Muscle of arm (tissue), 12 donors: ENCODE results near the gene LRRC36. TPM values are rescaled to one million over a fixed set of nuclear protein-coding genes. Genes with fewer than 3 reads are reported as not detected.

Experiments used
- DNase-seq: peaks from one replicate; pipeline ENCODE4 v3.0.0-alpha.2; 2013
- polyA plus RNA-seq, 12 donors: library from polyadenylated mRNA; unstranded; fragments of 120-200 nt; gene quantifications; one replicate each; pipeline ENCODE4 v1.2.1, GENCODE V29; 2013; ENCODE audit not compliant: insufficient read length in 12 of 12

The LRRC36 gene
- polyA plus RNA-seq, 12 donors, result 0.24 to 1.1 (median 0.47) TPM; not detected in 2

DNA sequence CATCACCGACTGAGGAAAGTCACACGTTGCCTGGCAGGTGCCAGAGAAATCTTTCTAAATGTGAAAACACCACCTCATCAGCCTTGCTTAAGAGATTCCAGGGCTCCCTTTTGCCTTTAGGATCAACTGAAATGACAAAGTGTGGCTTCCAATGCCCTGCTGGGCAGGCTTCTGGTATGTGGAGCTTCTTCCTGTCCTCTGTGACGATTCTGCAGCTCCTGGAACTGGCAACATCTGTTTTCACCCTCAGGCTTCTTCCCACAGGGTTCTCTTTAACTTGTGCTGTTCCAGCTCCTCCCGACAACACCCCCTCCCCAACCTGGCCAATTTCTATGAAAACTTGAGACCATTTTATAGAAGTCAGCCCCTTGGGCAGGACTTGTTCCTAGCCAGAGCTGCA is 94.4 kb downstream of the LRRC36 start:
- DNase-seq, result no peak

DNA sequence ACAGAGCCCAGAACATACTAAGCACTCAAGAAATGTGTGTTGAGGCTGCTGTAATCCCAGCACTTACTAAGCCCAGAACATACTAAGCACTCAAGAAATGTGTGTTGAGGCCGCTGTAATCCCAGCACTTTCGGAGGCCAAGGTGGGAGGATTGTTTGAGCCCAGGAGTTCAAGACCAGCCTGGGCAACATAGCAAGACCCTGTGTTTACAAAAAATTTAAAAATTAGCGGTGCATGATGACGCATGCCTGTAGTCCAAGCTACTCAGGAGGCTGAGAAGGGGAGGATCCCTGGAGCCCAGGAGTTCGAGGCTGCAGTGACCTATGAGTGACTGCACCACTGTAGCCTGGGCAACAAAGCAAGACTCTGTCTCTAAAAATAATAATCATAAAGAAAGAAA is 96.4 kb downstream of the LRRC36 start:
- DNase-seq, result no peak

DNA sequence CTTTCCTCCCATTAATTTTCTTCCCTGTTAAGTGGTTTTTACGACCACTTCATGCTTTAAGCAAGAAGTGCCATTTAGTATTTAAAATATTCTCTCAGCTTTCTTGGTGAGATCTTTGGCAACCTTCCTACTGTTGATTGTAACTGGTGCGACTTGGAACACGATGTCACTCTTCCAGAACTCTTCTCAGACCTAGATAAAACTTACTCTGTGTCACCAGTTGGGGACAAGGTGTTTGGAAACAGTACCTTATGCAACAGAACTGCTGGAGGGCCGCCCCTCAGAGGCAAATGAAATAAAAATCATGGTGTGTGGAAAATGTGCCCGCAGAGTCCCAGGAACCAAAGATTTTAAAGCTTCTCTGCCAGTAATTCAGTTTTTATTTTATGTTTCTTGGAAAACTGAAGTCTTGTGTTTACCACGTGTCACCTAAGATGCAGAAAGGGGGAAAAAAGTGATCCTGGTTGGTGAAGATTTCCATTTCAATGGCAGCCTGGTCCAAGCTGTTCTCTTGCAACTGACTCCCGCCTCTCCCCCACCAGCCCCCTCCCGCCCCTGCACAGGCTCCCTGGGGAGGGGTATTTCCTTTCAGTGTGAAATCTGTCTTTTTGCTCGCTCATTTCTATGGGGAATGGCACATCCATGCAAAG is 97.1 kb downstream of the LRRC36 start:
- DNase-seq, result no peak

DNA sequence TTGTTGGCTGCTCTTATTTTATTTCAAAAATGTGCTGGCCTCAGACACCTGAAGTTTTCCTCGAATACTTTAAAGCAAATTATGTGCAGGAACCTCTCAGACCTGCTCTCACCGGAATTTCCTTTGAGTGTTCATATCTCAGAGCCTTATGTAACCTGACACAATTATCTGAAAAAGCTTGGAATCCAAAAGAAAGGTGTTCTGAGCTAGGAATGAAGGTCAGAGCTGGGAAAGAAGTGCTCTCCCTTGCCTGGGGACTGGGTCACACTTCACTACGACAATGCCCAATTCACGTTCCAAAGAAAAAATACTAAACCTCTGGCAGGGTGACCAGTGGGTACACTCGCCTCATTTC is 97.6 kb downstream of the LRRC36 start:
- no peak for DNase-seq

DNA sequence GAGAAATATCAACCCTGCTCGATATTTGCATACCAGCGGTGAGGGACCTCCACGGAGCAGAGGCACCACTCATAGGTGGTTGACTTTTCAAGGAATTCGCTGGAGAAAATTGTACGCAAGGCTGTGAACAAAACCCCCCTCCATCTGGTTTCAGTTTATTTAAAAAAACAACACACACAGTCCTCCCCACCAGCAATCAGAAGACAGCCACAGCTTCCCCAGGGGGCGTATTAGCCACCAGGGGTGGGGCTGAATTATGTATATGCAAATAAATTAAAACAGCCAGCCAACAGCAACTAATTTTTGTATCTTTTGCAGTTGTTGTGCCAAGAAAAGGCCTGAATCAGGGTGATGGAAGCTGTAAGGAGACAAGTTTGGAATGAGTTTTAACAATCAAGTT is 98.4 kb downstream of the LRRC36 start:
- DNase-seq, result no peak

DNA sequence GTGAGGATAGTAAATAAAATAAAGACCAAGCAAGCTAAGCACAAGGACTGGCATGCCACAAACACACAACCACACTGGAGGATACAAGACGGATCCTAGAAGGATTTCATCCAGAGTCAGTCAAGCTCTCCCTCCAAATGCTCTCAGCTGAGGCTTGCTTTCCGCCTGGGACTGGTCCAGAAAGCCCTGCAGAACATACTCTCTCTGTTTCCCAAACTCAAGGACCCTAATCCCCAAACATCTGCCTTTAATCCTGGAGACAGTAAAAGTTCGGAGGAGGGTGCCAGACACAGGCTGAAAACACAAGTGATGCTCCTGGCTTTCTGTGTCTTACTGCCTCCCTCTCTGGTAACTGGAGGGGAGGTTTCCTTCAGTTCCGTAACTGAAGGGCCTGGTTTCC is 99.0 kb downstream of the LRRC36 start:
- DNase-seq, result no peak

DNA sequence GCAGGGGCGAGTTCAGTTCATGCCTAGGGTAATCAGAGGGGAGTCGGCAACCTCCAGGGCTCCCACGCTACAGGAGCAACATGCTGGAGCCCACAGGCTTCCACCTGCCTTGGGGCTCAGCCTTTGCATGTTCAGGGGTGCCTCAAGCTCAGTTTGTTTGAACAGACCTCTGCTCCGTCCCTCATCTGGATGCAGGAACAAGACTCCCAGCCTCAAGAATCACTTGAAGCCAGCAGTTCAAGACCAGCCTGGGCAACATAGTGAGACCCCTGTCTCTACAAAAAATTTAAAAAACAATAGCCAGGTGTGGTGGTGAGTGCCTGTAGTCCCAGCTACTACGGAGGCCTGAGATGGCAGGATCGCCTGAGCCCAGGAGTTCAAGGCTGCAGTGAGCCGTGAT is 99.4 kb downstream of the LRRC36 start:
- no peak for DNase-seq

DNA sequence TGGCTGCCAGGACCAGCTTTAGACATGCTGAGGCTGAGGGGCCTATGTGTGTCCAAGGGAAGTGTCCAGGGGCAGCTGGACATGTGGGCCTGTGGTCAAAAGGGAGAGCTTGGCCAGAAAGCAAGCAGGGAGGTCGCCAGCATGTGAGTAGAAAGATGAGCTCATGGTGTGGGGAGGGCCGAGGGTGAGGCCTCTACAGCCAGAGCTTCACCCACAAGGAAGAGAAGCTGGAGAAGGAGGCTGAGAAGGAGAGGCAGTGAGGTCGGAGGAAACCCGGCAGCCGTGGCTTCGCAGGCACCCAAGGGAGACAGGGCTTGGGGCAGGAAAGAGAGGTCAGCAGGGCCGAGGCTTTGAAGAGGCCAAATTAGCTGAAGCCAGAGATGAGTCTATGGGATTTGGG is 100.3 kb downstream of the LRRC36 start:
- no peak for DNase-seq

DNA sequence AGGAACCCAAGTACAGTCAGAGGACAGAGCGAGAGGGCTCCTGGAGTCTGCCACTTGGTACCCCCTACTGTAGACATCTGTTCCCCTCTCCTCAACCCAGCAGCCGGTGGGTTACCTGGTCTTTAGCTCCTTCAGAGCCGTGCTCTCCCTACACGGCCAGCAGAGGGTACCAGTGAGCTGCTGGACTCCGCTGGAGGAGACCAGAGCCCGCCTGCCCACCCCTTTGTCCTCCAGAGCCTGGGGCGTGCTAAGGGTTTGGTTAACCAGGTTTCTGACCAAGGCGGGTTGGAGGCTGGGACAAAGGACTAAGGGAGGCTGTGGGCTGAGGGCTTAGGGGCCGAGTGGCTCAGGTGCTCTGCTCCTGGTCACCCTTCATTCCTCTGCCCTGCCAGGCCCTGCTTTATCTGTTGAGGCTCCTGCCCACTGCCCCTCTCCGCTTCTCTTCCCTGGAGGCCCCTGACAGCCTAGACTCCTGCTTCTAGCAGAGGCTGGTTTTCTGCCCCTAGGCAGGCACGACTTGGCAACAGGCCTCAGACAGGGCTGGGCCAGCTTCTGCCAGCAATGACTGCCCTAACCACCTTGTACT is 101.6 kb downstream of the LRRC36 start:
- DNase-seq, result no peak

DNA sequence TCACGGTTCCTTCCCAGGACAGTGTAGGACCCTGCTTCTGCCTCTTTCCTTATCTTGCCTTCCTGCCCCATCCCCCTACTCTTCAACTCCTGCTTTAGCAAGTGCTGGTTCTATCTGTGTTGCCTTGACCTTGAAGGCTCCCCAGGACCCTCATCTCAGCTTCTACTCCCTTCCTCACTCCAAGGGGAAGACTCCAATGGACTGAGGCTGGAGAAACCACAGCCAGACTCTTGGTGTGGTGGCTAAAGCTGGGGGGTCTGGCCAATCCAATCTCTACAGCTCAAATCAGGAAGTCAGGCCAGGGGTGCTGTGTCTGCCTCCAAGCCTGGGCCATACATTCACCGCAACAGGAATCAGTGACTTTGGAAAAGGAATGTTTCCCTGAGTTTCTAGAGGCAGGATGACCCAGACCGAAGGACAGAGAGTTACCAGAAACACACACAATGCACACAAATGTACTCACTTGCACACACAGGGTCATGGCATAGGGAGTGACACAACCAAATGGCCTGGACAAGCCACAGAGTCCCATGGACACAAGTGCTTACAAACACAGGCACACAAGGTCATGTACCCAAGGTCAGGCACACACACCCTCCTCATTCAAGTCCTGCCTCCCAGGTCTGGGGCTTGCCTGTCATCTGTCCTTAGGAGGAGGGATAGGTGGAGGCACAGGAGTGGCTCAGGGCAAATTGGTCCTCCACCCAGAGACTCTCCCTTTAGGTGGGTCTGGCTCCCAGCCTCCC is 102.6 kb downstream of the LRRC36 start:
- no peak for DNase-seq

DNA sequence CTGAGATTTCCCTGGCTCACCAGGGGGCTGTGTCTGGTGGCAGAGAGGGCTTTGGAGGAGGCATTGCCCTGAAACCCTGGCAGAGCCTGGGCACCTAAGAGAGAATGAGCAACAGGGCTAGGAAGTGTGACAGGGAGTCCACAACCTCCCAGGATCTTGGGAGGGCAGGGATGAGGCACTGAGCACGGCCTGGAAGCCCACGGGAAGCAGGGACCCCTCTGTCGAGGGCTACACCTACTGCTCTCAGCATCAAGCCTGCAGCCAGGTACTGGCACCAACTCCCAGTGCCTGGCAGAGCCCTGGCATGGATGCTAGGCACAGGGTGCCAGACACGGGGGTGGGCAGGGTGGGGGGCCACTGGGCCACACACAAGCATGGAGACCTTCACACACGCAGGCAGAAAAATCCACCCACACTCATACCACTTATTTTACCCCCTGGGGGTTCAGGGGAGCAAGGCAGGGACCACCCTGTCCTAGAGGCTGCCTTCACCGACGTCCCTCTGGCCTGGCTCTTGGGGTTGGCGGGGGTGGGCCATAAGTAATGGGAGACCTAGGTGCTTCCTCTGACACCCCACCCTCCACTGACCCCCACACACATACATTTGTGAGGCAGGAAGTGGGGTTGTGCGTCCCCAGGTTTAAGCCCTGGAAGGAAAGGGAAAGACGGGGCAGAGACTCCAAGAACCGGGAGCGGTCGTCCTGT is 103.3 kb downstream of the LRRC36 start:
- no peak for DNase-seq

DNA sequence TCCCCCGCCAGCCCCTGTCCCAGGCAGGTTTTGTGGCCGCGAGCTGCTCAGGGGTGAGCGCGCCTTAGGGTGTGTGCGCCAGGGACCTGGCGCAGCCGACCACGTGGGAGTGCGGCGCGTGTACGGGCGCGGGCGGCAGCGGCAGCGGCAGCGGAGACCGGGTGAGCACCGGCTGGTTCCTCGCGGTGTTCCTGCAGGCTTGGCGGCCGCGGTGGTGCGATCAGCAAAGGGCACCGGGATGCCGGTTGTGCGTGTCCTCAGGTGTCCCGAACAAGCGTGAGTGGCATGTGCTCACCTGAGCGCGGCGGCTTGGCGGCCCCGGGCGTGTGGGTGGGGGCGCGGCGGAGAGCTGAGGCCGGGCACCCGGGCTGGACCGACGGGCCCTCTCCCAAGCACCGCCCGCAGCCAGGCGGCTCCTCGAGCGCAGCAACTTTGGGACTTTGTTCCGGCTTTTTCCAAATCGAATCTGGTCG is 103.9 kb downstream of the LRRC36 start:
- no peak for DNase-seq

DNA sequence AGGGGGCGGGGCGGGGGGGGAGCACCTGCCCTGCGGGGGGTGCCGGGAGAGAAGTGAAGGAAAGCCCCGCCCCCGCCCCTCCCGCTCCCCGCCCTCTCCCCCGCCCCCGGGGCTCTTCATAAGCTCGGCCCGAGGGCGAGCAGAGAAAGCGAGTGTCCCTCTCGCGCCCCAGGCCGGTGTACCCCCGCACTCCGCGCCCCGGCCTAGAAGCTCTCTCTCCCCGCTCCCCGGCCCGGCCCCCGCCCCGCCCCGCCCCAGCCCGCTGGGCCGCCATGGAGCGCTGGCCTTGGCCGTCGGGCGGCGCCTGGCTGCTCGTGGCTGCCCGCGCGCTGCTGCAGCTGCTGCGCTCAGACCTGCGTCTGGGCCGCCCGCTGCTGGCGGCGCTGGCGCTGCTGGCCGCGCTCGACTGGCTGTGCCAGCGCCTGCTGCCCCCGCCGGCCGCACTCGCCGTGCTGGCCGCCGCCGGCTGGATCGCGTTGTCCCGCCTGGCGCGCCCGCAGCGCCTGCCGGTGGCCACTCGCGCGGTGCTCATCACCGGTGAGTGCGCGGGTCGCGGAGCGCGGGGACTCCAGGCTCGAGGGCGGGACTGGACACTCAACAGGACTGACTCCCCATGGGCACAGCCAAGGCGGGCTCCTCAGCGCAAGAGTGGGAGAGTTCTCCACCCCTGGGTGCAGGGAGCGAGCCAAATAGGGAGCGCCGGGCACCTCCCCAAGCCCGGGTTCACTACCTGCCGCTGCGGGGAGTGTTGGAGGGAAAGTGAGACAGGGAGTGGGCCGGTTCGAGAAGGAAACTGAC is 104.6 kb downstream of the LRRC36 start, which contains the start of gene HSD11B2:
Gene HSD11B2, plus strand, starts transcription at position 145 of the 798 bp plus-strand sequence. Its CDS starts 128 bp downstream, at position 273.
- DNase-seq, result no peak

DNA sequence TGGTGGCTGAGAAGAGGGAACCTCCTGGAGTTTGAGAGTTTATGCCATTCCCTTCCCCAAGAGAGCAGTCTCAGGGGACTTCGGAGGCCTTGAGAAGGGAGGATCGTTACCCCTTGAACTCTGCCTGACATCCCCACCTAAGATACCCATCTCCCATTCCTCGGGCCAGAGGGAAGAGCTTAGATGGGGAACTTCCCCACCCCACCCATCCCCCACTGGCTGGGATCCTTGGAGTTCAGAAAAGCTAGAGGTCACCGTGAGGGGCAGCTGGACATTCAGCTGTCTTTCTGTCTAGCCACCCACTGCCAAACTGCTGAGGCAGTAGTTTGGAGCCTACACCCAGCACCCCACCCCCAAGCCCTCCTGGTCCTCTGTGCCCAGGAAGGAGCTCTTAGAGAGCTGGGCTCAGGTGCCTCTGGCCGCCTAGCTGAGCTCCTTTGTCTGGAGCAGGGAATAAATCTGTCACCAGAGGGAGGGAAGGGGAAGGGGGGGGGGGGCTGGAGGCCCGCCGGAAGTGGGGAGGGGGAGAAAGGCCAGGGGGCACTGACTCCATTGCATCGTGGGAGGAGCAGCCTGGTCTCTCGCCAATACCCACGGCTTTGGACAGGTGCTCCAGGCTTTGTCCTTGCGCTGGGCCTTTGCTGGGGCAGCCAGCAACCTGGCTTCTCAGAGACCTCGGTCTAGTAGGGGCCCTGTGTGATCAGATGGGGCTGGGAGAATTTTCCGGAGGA is 105.3 kb downstream of the LRRC36 start:
- DNase-seq, result no peak

DNA sequence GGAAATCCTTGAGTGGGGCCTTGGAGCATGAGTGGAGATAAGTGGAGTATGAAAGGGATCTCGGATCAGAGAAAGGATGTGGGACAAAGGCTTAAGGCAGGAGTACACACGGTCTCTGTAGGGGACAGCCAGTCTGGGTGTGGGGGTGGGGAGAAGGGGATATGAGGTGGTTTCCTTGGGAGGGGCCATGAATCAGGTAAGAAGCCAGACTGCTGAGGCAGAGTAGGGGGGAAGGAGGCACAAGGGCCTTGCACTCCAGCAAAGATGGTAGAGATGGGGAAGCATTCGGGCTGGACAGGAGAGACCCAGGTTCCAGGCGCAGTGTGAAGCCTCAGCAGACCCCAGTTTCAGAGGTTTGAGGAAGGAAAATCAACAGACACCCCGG is 105.9 kb downstream of the LRRC36 start:
- DNase-seq, result no peak

DNA sequence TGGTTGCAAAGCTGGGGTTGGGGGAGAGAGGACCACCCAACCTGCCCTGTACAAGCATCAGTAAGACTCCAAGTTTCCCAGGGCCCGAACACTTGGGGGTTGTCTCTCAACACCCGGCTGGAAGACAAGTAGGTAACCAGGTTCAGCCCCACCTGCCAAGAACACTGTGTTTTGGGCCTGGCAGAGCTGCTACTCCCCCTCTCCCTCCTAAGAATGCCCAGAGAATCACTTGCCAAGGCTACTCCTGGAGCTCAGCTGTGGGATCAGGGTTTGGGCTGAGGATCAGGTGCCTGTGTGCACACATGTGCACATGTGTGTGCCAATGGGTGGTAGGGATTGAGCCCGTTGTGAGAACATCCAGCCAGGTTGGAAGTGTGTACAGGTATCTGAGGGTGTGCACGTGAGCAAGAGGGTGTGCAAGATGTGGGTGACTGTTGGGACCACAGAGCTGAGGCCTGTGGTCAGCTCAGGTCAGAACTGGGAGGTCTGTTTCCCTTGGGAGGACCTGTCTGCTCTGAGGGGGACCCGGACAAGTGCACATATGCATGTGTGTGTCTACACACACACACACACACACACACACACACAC is 106.6 kb downstream of the LRRC36 start:
- DNase-seq, result no peak
